Measurements from ENCODE around the gene RGL1.

Gene RGL1

GRCh38 chr1:183961132-183961531 is 156.2 kb downstream of the RGL1 start:
- in situ Hi-C loops (cut with MboI; ENCODE audit: low pct_unique_long_range_greater_than_20kb, low sequenced_read_pairs), result no loop called here
- no peak for DNase-seq

- in situ Hi-C loops (cut with MboI; ENCODE audit: low pct_unique_long_range_greater_than_20kb, low sequenced_read_pairs), result no loop called here
- DNase-seq, result no peak
These were observed 158.0 kb downstream of the RGL1 start for GRCh38 chr1:183962903-183963302.

DNA sequence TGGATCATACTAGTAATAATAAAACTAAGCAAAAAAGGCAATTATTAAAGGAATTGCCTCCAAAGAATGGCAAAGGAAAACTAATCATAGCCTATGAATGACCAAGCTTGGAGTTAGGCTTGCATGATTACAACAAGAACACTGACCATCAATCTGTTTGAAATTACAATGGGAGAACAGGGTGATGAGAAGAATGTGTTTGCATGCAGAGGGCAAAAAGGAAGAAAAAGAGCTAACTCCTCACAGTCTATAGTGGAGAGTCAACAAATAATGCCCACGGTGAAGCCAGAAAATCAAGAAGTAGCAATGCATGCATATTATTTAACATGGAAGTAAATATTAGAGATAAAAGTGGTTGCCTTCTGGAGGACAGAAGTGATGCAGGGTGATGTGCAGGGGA is 160.8 kb downstream of the RGL1 start:
- DNase-seq, result no peak
- in situ Hi-C loops (cut with MboI; ENCODE audit: low pct_unique_long_range_greater_than_20kb, low sequenced_read_pairs), result no loop called here

DNA sequence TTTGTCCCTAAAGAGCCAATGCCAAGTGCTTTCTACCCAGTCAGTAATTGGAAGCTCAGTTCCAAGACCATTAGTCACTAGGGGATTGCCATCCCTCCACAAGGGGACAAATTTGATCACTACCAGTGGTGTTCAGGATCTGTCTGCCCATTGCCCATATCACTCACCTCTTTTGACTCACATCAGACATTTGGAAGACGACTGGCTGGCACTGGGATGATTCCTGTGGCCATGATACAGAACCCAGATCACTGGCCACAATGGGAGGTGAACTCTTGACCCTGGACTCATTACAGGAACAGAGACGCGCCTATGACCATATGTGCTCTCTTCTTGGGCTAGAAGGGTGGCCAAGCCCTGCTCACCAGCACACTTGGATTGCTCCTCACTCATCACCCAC is 161.6 kb downstream of the RGL1 start:
- DNase-seq, result no peak
- in situ Hi-C loops (cut with MboI; ENCODE audit: low pct_unique_long_range_greater_than_20kb, low sequenced_read_pairs), result no loop called here

DNA sequence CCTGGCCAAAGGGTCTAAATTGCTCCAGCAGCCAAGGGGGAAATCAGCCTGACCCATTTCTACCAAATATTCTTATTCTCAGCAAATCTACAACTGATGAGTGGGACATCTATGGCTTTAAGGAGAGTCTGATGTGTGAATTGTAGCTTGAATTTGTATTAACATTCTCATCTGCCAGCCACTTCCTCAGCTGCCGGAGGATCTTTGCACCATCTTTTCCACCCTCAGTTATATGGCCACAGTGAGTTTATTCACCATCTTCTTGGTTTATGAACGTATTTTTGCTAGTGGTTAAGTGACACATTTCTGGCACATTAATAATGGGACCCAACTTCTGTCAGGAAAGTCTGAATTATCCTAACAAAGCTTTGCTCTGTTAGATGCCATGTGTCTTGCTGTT is 163.0 kb downstream of the RGL1 start:
- no peak for DNase-seq
- in situ Hi-C loops (cut with MboI; ENCODE audit: low pct_unique_long_range_greater_than_20kb, low sequenced_read_pairs), result no loop called here

DNA sequence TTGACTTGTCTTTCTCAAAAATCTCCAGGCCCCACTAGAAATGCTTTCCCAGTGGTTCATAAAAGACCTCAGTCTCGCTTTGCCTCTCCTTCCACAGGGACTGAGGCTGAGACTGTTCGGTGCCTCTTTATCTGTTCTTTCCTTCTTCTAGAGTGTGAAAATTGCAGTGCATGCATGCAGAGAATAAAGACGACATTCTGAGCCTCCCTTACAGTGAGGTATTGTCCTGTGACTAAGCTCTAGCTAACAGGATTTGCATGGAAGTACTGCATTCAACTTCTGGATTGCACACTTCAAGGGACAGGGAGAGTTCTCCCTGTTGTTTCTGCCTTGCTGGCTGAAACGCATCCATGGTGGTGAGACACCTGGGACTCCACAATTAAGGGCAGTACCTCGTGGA is 163.5 kb downstream of the RGL1 start:
- in situ Hi-C loops (cut with MboI; ENCODE audit: low pct_unique_long_range_greater_than_20kb, low sequenced_read_pairs), result no loop called here
- DNase-seq, result no peak

DNA sequence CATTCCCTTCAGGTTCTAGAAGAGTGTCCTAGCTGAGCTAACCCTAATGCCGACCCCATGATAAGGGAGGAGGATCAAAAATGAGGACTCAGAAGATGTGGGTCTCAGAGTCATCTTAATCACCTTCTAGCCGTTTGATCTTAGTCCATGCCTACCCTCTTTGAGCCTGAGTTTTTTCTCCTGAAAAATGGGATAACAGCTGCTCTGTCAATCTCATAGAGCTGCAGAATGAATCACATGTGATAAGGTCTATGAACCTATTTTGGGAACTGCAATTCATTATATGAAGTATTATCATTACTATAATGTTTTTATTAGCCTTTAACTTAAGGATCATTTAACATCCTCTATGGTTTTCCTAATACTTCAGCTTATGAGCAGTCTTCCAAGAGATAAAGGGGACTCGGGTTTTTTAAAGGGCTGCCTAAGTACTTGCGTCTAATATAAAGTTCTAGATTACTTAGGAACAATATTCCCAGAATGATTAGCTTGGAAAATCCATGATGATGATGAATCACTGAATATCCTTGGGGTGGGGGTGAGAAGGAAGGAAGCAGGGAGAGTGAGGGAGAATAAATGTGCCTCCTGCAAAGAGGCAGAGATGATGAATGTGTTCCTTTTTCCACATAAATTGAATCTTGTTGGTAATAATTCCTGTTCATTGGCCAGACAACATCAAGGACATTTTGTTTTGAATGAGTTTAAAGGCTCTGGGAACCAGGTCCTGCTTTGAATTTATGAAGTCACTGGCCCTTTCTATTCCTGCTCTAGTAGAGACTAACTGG is 165.8 kb downstream of the RGL1 start:
- DNase-seq, result no peak
- in situ Hi-C loops (cut with MboI; ENCODE audit: low pct_unique_long_range_greater_than_20kb, low sequenced_read_pairs), result no loop called here

- no peak for DNase-seq
- in situ Hi-C loops (cut with MboI; ENCODE audit: low pct_unique_long_range_greater_than_20kb, low sequenced_read_pairs), result no loop called here
These were observed 170.7 kb downstream of the RGL1 start for GRCh38 chr1:183975651-183976050.

DNA sequence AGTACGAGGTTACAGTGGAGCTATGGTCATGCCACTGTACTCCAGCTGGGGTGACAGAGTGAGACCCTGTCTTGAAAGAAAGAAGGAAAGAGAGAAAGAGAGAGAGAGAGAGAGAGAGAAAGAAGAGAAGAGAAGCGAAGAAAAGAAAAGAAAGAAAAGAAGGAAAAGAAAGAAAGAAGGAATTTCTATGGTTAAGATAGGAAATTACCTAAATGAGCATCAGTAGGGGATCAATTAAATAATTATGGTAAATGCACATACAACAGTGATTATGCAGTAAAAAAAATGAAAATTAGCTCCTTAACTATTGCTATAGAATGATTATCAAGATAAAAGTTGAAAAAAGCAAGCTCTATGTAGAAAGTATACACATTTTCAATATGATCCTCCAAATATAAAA is 172.8 kb downstream of the RGL1 start:
- in situ Hi-C loops (cut with MboI; ENCODE audit: low pct_unique_long_range_greater_than_20kb, low sequenced_read_pairs), result no loop called here

More for the DNA sequence above, 172.8 kb downstream of the RGL1 start:
- DNase-seq, result no peak

Measured in KBM-7 (cell line).